Mesenchymal stem cell (in vitro differentiated cells and primary cell): ENCODE measurements around the gene POC1B.

ENCODE experiments used
- DNase-seq: peaks from one replicate; pipeline ENCODE4 v3.0.0-alpha.2; 2013
- H2AFZ ChIP-seq: one replicate; pipeline ENCODE4 v1.6.1; 2013; ENCODE audit warnings: low read depth, mild to moderate bottlenecking, control low read depth, inconsistent platforms, low read length, moderate library complexity
- H2AK5ac ChIP-seq: 2 replicates; pipeline ENCODE4 v1.6.1; 2013; ENCODE audit warnings: low read length, moderate library complexity, mild to moderate bottlenecking, inconsistent platforms; ENCODE audit not compliant: severe bottlenecking
- H2BK120ac ChIP-seq: one replicate; pipeline ENCODE4 v1.6.1; 2013; ENCODE audit warnings: low read depth, mild to moderate bottlenecking, inconsistent platforms, low read length, moderate library complexity
- H2BK12ac ChIP-seq, 2 experiments: one replicate each; pipeline ENCODE4 v1.6.1; 2013; ENCODE audit warnings: inconsistent platforms in 2 of 2, low read length in 2 of 2, mild to moderate bottlenecking in 2 of 2, moderate library complexity in 2 of 2, control low read depth in 1 of 2
- H2BK15ac ChIP-seq: one replicate; pipeline ENCODE4 v1.6.1; 2013; ENCODE audit warnings: mild to moderate bottlenecking, low read depth, inconsistent platforms; ENCODE audit not compliant: poor library complexity, severe bottlenecking
- H2BK5ac ChIP-seq: 2 replicates; pipeline ENCODE4 v1.6.1; 2013; ENCODE audit warnings: low read depth, mild to moderate bottlenecking, low read length, control low read depth, inconsistent platforms; ENCODE audit not compliant: poor library complexity, severe bottlenecking
- H3K14ac ChIP-seq, 2 experiments: one replicate each; pipeline ENCODE4 v1.6.1; 2013; ENCODE audit warnings: inconsistent platforms in 2 of 2, low read length in 2 of 2, control low read depth in 1 of 2, mild to moderate bottlenecking in 1 of 2, moderate library complexity in 1 of 2
- H3K18ac ChIP-seq, 2 experiments: one replicate each; pipeline ENCODE4 v1.6.1; 2013; ENCODE audit warnings: inconsistent platforms in 2 of 2, low read length in 2 of 2, control low read depth in 1 of 2, low read depth in 1 of 2, mild to moderate bottlenecking in 1 of 2
- H3K23ac ChIP-seq, 2 experiments: one replicate each; pipeline ENCODE4 v1.6.1; 2013; ENCODE audit warnings: inconsistent platforms in 2 of 2, low read length in 2 of 2, mild to moderate bottlenecking in 2 of 2, moderate library complexity in 2 of 2, control low read depth in 1 of 2
- H3K27ac ChIP-seq: 2 replicates; pipeline ENCODE4 v1.5.1; 2013; ENCODE audit warnings: mild to moderate bottlenecking, moderate library complexity, low read length, control low read depth, inconsistent platforms; ENCODE audit not compliant: poor library complexity, severe bottlenecking
- H3K27me3 ChIP-seq, 2 experiments: 2 replicates each; pipeline versions ENCODE4 v1.6.1 to v1.7.0; 2013; ENCODE audit warnings: low read length in 2 of 2, mild to moderate bottlenecking in 2 of 2, moderate library complexity in 2 of 2, control low read depth in 1 of 2, inconsistent platforms in 1 of 2; ENCODE audit not compliant: control insufficient read depth in 1 of 2, insufficient read depth in 1 of 2
- H3K36me3 ChIP-seq, 2 experiments: 2 replicates each; pipeline versions ENCODE4 v1.6.1 to v1.7.0; 2013; ENCODE audit warnings: low read length in 2 of 2, control low read depth in 1 of 2, inconsistent platforms in 1 of 2, low read depth in 1 of 2, mild to moderate bottlenecking in 1 of 2; ENCODE audit not compliant: insufficient read depth in 2 of 2, control insufficient read depth in 1 of 2
- H3K4ac ChIP-seq, 2 experiments: one replicate each; pipeline ENCODE4 v1.6.1; 2013; ENCODE audit warnings: inconsistent platforms in 2 of 2, low read length in 2 of 2, mild to moderate bottlenecking in 2 of 2, moderate library complexity in 2 of 2, control low read depth in 1 of 2, low read depth in 1 of 2
- H3K4me1 ChIP-seq: 2 replicates; pipeline ENCODE4 v1.6.1; 2013; ENCODE audit warnings: low read depth, low read length, control low read depth; ENCODE audit not compliant: control insufficient read depth, insufficient read depth
- H3K4me2 ChIP-seq: 2 replicates; pipeline ENCODE4 v1.6.1; 2013; ENCODE audit warnings: low read length, mild to moderate bottlenecking, inconsistent platforms; ENCODE audit not compliant: poor library complexity, severe bottlenecking
- H3K4me3 ChIP-seq, 2 experiments: 2 replicates each; pipeline versions ENCODE4 v1.5.1 to v1.7.0; 2013; ENCODE audit warnings: low read length in 2 of 2, mild to moderate bottlenecking in 2 of 2, control low read depth in 1 of 2, low read depth in 1 of 2; ENCODE audit not compliant: insufficient read depth in 1 of 2
- H3K79me1 ChIP-seq: replicated peaks from 2 replicates; pipeline ENCODE4 v1.6.1; 2013; ENCODE audit warnings: mild to moderate bottlenecking, control low read depth, low read length, inconsistent platforms; ENCODE audit not compliant: poor library complexity, severe bottlenecking
- H3K9ac ChIP-seq: 2 replicates; pipeline ENCODE4 v1.7.0; 2013; ENCODE audit warnings: mild to moderate bottlenecking, low read length, moderate library complexity
- H3K9me3 ChIP-seq: 2 replicates; pipeline ENCODE4 v1.7.0; 2013; ENCODE audit warnings: mild to moderate bottlenecking, low read length; ENCODE audit not compliant: control insufficient read depth
- H4K8ac ChIP-seq: one replicate; pipeline ENCODE4 v1.6.1; 2013; ENCODE audit warnings: inconsistent platforms, mild to moderate bottlenecking, low read length, moderate library complexity
- H4K91ac ChIP-seq: one replicate; pipeline ENCODE4 v1.6.1; 2013; ENCODE audit warnings: mild to moderate bottlenecking, low read length, inconsistent platforms
- WGBS: methylation state at CpG from one replicate; pipeline ENCODE4 v1.1.7; 2013; ENCODE audit warnings: mixed read lengths; 5-methylcytosine and 5-hydroxymethylcytosine counted together

POC1B gene

DNA sequence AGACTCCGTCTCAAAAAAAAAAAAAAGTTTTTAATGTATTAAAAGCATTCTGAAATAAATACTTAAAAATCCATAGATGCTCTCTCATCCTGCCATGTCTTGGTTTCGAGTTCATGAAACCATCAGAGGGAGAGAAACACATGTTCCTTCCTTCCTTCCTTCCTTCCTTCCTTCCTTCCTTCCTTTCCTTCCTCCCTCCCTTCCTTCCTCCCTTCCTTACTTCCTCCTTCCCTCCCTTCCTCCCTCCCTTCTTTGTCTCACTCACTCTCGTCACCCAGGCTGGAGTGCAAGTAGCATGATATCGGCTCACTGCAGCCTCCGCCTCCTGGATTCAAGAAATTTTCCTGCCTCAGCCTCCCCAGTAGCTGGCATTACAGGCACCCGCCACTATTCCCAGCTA lies 113.2 kb downstream of the POC1B start:
- no peak overlapping the region for H4K8ac ChIP-seq
- no peak overlapping the region for H3K9ac ChIP-seq
- H2BK5ac ChIP-seq, result no peak overlapping the region
- no peak overlapping the region for H2BK15ac ChIP-seq
- DNase-seq, result no peak
- no peaks in the 10 kb centered on the region for H3K27me3 ChIP-seq
- no peaks in the 10 kb centered on the region for H3K9me3 ChIP-seq
- no peak overlapping the region for H4K91ac ChIP-seq
- no peak overlapping the region for H3K4me3 ChIP-seq
- no peak overlapping the region for H3K14ac ChIP-seq
- H3K4me1 ChIP-seq, result no peaks in the 10 kb centered on the region
- WGBS, result 95% methylated on average over 5 of the region's 6 CpGs
- H3K23ac ChIP-seq, result no peak overlapping the region
- no peak overlapping the region for H3K4ac ChIP-seq
- no peak overlapping the region for H2AFZ ChIP-seq
- H2BK12ac ChIP-seq, result no peak overlapping the region
- H2BK120ac ChIP-seq, result no peak overlapping the region
- H3K79me1 ChIP-seq, result no peaks in the 10 kb centered on the region
- no peak overlapping the region for H3K18ac ChIP-seq
- H2AK5ac ChIP-seq, result no peak overlapping the region
- no peak overlapping the region for H3K4me2 ChIP-seq
- H3K27ac ChIP-seq, result no peak overlapping the region
- no peaks in the 10 kb centered on the region for H3K36me3 ChIP-seq

DNA sequence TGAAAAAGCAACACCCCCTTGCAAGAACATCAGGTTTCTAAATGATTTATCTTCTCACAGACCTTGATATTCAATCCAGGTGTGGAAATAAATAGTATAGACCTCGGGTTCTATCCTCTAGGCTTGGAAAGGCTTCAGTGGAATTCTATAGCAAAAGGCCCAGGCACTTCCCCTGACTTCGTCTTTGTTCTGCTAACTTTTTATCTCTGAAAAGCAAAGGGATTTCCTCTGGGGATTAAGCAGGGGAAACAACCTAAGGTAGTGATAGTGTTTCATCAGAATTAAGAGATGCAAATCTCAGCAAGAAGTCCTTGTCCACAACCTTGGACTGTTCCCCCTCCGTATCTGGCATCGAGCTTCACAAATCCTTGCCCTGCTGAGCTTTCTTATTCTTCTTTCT lies 114.0 kb downstream of the POC1B start:
- no peak overlapping the region for H3K23ac ChIP-seq
- H3K4ac ChIP-seq, result no peak overlapping the region
- no peak overlapping the region for H3K27ac ChIP-seq
- no peak overlapping the region for H3K4me3 ChIP-seq
- H2BK120ac ChIP-seq, result no peak overlapping the region
- no peaks in the 10 kb centered on the region for H3K27me3 ChIP-seq
- H2BK15ac ChIP-seq, result no peak overlapping the region
- no peak overlapping the region for H3K18ac ChIP-seq
- H2AK5ac ChIP-seq, result no peak overlapping the region
- no peak overlapping the region for H3K4me2 ChIP-seq
- no peaks in the 10 kb centered on the region for H3K36me3 ChIP-seq
- no peak overlapping the region for H4K91ac ChIP-seq
- no peaks in the 10 kb centered on the region for H3K4me1 ChIP-seq
- H2BK5ac ChIP-seq, result no peak overlapping the region
- no peak overlapping the region for H4K8ac ChIP-seq
- 83% methylated on average over 2 of the region's 4 CpGs for WGBS
- no peak for DNase-seq
- no peak overlapping the region for H3K14ac ChIP-seq
- no peak overlapping the region for H3K9ac ChIP-seq
- no peak overlapping the region for H2AFZ ChIP-seq
- H3K79me1 ChIP-seq, result no peaks in the 10 kb centered on the region
- no peaks in the 10 kb centered on the region for H3K9me3 ChIP-seq
- no peak overlapping the region for H2BK12ac ChIP-seq

GRCh38 chr12:89411234-89411633 lies 114.6 kb downstream of the POC1B start:
- Histone ChIP-seq H2AFZ (no peak overlapping the region), H2BK120ac (no peak overlapping the region), H2BK15ac (no peak overlapping the region)

DNA sequence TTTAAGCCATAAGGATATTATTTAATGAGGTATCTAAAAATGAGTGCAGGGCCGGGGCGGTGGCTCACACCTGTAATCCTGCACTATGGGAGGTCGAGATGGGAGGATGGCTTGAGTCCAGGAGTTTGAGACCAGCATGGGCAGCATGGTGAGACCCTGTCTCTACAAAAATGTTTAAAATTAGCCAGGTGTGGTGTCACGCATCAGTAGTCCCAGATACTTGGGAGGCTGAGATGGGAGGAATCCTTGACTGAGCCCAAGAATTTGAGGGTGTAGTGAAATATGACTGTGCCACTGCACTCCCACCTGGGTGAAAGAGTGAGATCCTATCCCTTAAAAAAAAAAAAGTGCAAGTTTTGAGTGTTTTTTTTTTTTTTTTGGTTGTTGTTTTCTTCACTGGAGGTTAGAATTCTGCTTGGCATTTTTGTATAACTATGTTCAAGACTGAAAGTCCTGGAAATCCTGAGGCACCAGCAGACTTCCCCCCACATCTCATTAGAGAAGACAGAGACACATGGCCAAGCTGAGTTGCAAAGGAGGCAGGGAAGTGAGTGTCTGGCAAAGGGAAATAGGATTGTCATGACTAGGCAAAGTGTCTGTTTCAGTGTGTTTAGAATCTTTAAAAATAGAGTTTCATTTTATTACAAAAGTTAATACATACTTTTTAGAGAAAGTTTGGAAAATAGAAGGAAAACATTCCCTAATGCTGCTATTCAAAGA lies 120.1 kb downstream of the POC1B start:
- no peaks in the 10 kb centered on the region for H3K79me1 ChIP-seq
- H2AFZ ChIP-seq, result no peak overlapping the region
- H3K4me1 ChIP-seq, result no peaks in the 10 kb centered on the region
- WGBS, result 92% methylated on average over 4 of the region's 4 CpGs
- no peaks in the 10 kb centered on the region for H3K36me3 ChIP-seq
- H2BK5ac ChIP-seq, result no peak overlapping the region
- H3K23ac ChIP-seq, result no peak overlapping the region
- no peak overlapping the region for H3K9ac ChIP-seq
- H2AK5ac ChIP-seq, result no peak overlapping the region
- H3K27me3 ChIP-seq, result no peaks in the 10 kb centered on the region
- no peak overlapping the region for H3K4ac ChIP-seq
- H4K91ac ChIP-seq, result no peak overlapping the region
- H3K18ac ChIP-seq, result no peak overlapping the region
- H2BK12ac ChIP-seq, result no peak overlapping the region
- no peak overlapping the region for H3K14ac ChIP-seq
- no peak overlapping the region for H2BK15ac ChIP-seq
- no peak for DNase-seq
- H3K27ac ChIP-seq, result no peak overlapping the region
- H2BK120ac ChIP-seq, result no peak overlapping the region
- H3K9me3 ChIP-seq, result no peaks in the 10 kb centered on the region
- H3K4me2 ChIP-seq, result no peak overlapping the region
- H3K4me3 ChIP-seq, result no peak overlapping the region
- no peak overlapping the region for H4K8ac ChIP-seq

More at GRCh38 chr12:89411234-89411633, 114.6 kb downstream of the POC1B start:
- H4K8ac ChIP-seq, result no peak overlapping the region
- no peak overlapping the region for H4K91ac ChIP-seq
- no peak for DNase-seq
- no peaks in the 10 kb centered on the region for H3K27me3 ChIP-seq
- WGBS, result 100% methylated on average over 1 of the region's 2 CpGs
- no peak overlapping the region for H2AK5ac ChIP-seq
- H3K9me3 ChIP-seq, result no peaks in the 10 kb centered on the region
- no peaks in the 10 kb centered on the region for H3K4me1 ChIP-seq
- no peak overlapping the region for H2BK12ac ChIP-seq
- H3K4ac ChIP-seq, result no peak overlapping the region
- H3K18ac ChIP-seq, result no peak overlapping the region
- no peak overlapping the region for H3K4me2 ChIP-seq
- no peaks in the 10 kb centered on the region for H3K36me3 ChIP-seq
- no peak overlapping the region for H3K23ac ChIP-seq
- no peak overlapping the region for H3K14ac ChIP-seq
- no peak overlapping the region for H2BK5ac ChIP-seq
- no peak overlapping the region for H3K9ac ChIP-seq
- no peaks in the 10 kb centered on the region for H3K79me1 ChIP-seq
- no peak overlapping the region for H3K27ac ChIP-seq
- no peak overlapping the region for H3K4me3 ChIP-seq
